Activated T-helper 1 cell treated with Interleukin-2 at 50 U/mL for 16 hours (primary cell): Measurements from ENCODE around the gene SLITRK1.

Source experiments
- DNase-seq: peaks from one replicate; pipeline ENCODE4 v3.0.0-alpha.2; 2020; ENCODE audit warnings: low read depth

Gene SLITRK1

GRCh38 chr13:83881917-83882605, at the start of gene SLITRK1:
Gene SLITRK1, minus strand, starts transcription at chr13:83882474. Its CDS starts 967 bp downstream, at chr13:83881507.
- DNase-seq: no peak

DNA sequence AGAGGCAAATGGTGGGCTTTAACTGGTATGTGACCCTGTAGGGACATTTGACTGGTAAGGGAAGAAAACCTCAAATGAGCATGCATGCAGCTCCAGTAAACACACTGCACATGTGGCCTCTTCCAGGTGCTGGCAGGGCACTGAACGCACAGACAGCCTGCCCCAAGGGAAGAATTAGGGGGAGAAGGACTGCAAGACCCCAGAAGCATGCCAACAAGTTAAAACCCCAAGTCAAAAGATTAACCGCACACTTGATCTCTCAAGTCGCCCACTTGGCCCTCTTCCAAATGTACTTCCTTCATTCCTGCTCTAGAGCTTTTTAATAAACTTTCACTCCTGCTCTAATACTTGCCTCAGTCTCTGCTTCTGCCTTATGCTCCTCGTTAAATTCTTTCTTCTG, 46.9 kb upstream of the SLITRK1 start:
- DNase-seq: no peak

DNA sequence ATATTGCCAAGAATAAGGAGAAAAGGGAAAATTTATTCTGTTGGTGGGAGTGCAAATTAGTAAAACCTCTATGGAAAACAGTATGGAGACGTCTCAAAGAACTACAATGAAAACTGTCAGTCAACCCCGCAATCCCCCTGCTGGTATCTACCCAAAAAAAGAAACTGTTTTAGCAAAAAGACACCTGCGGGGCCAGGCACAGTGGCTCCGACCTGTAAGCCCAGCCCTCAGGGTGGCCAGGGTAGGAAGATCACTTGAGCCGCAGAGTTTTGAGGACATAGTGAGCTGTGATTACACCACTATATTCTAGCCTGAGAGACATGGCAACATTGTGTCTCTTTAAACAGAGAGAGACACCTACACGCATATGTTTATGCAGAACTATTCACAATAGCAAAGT, 37.5 kb upstream of the SLITRK1 start:
- DNase-seq: no peak

GRCh38 chr13:83914368-83914767, 32.1 kb upstream of the SLITRK1 start:
- DNase-seq: no peak

DNA sequence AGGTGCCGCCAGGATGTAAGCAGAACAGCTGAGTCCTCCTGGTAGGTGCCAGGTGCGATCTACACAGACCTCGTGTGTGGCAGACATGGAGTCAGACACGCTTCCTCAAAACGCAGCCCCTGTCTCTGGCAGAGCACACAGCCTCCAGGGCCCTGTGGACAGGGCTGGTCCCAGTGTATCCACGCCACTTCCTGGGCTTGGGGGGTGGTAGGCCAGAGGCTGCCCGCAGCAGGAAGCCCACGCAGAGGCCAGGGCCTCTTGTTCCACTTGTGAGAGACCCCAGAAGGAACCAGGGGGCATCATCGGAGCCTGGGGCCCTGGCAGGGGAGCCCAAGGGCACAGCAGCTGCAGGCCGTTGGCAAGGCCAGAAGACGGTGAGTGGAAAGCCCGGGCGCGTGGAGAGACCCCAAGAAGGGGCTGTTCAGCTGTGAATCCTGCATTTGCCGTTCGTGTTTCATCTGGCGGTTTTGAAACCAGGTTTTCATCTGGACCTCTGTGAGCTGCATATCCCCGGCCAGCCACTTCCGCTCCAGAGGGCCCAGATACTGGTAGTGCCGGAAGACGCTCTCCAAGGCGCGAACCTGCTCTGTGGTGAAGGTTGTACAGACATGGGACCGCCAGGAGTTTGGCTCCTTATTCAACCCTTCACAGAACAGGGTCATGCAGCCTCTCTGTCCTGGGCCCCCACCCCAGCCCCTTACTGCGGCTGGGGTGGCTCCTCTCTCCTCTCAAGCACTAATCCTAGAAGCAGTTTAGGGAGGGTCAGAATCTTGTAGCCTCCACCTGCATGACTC, 25.1 kb upstream of the SLITRK1 start:
- no peak for DNase-seq

- DNase-seq: no peak
These were observed 24.1 kb upstream of the SLITRK1 start for GRCh38 chr13:83906240-83906820.

- no peak for DNase-seq
These were observed 23.4 kb upstream of the SLITRK1 start for GRCh38 chr13:83905641-83906040.

DNA sequence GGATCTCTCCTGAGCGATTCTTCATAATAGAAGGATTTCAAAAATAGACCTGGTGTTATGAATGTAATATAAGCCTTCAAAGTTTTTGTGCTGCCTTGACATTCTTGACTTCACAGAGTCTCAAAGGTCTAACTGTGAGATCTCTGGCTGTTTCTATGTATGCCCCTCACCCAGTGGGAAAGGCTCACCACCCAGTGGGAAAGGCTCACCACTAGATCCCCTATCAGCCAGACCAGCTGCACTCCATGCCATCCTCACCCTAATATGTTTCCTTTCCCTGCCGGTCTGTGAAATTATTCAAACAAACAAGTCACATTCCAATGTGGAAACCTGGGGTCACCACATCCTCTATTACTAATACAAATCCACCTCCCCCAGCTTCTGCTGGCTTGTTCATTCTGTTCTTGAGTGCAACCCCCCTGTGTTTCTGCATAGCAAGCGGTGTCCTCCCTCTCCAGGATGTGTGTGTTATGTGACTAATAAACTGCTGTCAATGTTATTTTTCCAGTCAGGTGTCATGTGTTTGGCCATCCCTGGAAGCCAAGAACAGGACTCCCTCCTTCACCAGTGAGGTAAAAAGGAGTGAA, 13.8 kb upstream of the SLITRK1 start:
- DNase-seq: no peak

- no peak for DNase-seq
These were observed 8.1 kb upstream of the SLITRK1 start for GRCh38 chr13:83890358-83890757.

- no peak for DNase-seq
These were observed 1.9 kb upstream of the SLITRK1 start for GRCh38 chr13:83884141-83884540.

DNA sequence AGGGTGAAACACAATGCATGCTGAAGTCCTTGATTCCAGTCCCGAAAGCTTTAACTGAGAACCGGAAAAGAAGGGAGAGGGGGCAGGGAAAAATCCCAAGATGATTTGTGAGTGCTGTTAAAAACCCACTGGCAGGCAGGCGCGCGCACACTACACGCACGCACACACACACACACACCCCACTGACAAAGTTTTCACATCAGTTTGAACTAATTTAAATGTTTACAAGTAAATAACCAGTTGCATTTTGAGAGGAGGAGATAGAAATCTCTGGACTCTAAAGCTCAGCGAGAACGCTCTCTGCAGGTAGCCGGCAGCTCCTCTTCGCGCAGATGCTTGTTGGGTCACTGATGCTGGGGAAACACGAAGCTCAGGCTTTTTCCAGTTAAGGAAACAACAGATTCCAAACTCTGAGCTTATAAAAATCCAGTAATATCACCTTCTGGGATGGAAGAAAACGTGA, 818 bp upstream of the SLITRK1 start:
- no peak for DNase-seq

DNA sequence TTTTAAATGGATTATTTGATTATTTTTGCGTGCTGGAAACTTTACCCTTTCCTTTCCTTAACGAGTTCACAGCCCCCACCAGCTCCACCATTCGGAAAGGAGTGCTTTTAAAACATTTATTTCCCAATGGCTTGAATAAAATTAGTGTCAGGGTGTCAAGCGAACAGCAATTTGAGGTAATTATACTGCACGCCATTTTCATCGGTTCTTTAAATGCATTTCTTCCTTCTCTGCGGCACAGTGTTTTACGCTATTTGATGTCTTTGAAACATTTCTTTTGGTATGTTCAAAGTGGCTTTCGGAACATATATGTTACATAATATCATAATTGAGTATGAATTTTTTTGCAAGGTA, 309 bp upstream of the SLITRK1 start:
- DNase-seq: no peak

DNA sequence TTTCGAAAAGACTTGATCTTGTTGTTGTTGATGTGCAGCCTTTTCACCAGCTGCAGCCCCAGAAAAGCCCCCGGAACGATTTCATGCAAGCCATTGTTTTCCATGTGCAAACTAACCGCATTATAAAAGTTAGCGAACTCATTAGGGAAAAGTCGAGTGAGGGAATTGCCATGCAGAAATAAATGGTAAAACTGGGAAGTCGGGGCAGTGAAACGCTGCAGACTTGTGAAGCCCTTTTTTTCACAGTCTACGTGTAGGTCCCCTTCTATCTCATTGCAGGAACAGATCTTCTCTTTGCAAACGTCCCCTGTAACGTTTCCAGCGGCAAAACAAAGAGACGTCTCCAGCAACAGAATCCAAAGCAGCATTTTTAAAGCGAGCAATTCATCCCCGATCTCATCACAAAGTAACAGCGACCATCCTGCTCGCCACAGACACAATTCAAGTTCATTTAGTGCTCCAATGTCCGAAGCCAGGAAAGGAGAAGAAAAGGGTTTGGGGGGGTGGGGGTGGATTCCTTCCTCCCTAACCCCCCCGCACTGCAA, 1.1 kb downstream of the SLITRK1 start:
- no peak for DNase-seq

GRCh38 chr13:83880275-83881139, 1.8 kb downstream of the SLITRK1 start:
- DNase-seq: no peak

GRCh38 chr13:83879431-83880171, 2.7 kb downstream of the SLITRK1 start:
- no peak for DNase-seq

GRCh38 chr13:83878691-83879430, 3.4 kb downstream of the SLITRK1 start:
- DNase-seq: no peak

GRCh38 chr13:83877651-83878355, 4.5 kb downstream of the SLITRK1 start:
- DNase-seq: no peak

- no peak for DNase-seq
These were observed 5.7 kb downstream of the SLITRK1 start for GRCh38 chr13:83876546-83876945.

GRCh38 chr13:83867708-83868107, 14.6 kb downstream of the SLITRK1 start:
- no peak for DNase-seq
